ENCODE results near the gene PFDN1.

PFDN1 gene

GRCh38 chr5:140258016-140258415, 44.9 kb downstream of the PFDN1 start:
- no peak for DNase-seq

DNA sequence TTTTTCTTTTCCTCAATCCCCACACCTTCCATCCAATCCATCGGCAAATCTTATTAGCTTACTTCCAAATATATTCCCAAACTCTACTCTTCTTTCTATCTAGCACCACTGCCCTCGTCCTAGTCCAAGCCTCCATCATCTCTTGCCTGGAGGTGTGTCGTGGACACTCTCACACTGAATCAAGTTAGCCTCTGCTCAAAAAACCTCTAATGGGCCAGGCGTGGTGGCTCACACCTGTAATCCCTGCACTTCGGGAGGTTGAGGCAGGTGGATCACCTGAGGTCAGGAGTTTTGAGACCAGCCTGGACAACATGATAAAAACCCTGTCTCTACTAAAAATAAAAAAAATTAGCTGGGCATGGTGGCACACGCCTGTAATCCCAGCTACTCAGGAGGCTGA, 46.2 kb downstream of the PFDN1 start:
- DNase-seq: no peak

DNA sequence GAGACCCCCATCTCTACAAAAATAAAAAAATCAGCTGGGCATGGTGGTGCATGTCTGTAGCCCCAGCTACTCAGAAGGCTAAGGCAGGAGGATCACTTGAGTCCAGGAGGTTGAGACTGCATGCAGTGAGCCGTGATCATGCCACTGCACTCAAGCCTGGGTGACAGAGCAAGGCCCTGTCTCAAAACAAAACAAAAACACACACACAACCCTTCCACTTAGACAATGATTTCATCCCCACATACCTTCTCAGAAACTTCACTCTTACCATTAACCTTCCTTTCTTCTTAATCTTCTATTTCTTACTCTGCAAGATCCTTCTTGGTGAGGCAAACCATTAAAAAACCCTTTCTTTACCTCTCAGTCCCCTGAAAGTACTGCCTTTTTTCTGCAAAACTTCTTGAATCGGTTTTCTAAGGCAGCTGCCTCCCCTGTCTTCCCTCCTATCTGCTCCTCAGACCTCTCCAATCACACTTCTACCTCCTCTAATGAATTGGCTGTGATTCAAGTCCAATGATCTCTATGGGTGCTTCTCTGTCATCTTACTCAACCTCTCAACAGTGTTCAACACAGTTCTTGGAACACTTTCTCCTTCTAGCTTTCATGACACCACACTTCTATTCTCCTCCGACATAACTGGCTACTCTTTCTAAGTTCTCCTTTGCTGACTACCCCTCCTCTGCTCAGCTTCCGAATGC, 47.3 kb downstream of the PFDN1 start:
- DNase-seq: no peak

- DNase-seq: no peak
These were observed 48.9 kb downstream of the PFDN1 start for GRCh38 chr5:140253985-140254384.

DNA sequence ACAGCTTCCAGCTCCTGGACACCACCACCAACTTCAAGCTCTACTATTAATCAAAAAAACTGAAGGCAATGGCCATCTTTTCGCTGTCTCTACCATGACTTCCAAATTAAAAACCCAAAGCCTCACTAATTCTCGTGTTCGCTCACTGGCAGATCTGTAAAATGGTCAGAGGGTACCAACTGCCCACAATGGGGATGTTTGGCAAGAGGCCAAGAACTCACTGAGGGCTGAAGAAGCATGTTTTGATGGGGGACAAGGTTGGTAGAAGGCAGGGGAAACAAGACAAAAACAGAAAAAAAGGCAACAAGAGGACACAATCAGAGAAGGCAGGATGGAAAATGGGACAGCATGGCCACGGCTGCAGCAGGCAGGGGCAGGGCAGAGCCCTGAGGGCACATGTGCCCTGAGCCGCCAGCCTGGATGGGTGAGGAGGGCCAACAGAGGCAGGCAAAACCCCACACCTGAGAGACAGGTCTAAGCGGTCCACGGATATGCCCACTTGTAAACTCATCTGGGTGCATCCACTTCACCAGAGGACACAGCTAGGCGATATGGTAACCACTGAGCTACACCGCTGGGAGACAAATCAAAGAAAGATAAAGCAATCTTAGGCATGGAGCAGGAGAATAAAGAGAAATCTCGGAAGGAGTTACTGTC, 50.3 kb downstream of the PFDN1 start:
- DNase-seq: no peak

DNA sequence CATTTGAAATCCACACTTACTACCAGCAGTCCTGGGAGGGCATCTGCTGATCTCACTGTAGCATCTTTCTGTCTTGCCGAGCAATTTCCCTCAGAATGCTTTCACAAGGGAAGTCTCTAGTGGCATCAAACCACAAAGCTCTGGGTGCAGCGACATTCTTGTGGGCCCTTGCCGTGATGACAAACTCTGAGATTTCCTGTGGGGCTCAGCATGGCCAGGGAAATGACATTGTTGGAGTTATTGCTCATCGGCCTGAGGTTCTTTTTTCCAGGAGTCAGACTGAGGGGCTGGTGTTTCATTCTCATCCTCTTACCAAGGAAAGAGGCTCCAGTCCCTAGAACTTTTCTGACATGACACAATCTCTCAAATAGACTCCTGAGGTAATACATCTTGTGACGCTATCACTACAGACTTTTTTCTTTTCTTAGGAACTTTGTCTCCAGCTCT, 51.4 kb downstream of the PFDN1 start:
- DNase-seq: no peak

- no peak for DNase-seq
These were observed 52.5 kb downstream of the PFDN1 start for GRCh38 chr5:140250386-140250785.

DNA sequence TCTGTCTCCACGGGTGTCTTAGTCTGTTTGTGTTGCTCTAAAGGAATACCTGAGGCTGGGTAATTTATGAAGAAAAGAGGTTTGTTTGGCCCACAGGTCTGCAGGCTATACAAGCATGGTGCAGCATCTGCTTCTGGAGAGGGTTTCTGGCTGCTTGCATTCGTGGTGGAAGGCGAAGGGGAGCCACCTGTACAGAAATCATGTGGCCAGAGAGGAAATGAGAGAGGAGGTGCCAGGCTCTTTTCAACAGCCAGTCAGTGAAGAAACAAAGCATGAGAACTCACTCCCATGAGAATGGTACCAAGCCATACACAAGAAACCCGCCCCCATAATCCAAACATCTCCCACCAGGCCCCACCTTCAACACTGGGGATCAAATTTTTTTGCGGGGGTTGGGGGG, 53.4 kb downstream of the PFDN1 start:
- no peak for DNase-seq

GRCh38 chr5:140248414-140248813, 54.5 kb downstream of the PFDN1 start:
- DNase-seq: no peak

DNA sequence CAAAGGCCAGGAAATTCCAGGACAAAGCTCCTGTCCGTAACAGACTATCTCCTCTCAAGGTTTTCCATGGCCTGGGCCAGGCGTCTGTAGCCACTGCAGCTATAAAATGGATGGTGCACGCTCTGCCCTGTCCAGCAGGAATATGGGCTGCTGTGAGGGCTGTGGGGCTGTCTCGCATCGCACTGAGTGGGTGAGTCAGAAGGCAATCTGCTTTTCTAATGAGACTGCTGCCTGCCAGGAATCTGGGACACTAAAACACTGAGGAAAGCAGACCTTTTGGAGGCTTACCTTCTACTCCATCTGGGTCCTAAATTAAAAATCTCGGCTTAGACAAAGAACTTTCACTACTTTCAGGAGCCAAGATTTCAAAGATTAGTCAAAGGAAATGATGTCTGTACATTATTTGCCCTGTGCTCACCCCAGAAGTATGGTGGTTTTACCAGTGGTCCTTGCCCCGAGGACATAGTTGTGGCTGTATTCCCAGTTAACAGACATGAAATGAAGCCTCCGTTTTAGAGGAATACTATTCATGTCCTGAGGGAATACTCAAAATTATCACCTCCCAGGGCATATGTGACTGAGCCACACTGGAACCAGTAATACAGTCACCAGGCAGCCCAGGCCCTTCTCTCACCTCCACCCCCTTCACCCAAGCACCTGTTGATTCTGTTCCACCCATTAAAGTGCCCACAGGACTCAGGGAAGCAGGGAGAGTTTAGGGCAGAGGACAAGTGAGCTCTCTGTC, 56.4 kb downstream of the PFDN1 start:
- no peak for DNase-seq

- no peak for DNase-seq
These were observed 57.0 kb downstream of the PFDN1 start for GRCh38 chr5:140245926-140246325.

DNA sequence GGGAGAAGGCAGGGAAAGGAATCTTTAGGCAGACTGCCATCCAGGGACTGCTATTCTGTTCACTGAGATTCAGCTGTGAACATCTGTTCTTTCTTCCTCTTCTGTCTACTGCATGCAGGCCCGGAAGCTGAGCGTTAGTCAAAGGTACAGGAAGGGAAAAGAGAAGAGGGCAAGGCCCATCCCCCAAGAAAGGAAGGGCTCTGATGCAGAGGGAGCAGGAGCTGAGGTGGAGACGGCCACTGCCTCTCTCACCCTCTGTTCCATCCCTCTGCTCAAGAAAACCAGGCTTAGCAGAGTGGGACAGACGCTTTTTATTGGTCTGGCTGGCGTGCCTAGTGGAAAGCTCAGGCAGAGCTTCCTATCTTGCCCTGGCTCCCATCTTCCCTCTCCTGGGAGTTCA, 57.6 kb downstream of the PFDN1 start:
- DNase-seq: no peak

DNA sequence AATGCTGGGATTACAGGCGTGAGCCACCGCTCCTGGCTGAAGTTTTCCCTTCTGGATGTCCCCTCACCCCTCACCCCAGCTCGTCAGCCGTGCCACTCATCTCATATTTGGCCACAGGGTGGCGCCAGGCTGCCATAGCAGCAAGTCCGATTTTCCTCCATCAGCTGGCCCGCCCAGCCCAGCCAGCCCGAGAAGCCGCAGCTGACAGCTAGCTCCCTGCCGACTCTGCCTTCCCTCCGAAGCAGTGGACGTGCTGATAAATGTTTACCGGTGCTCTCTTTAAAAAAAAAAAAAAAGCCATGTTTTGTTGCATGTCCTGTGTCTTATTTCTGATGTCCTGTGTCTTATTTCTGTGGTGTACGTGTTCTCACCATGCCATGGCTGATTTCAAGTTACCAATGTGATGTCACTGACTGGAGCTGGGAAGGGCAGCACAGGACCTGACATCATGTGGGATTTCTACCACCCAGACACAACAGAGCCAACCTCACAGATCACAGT, 58.3 kb downstream of the PFDN1 start:
- peak; percentile 88 for DNase-seq

DNA sequence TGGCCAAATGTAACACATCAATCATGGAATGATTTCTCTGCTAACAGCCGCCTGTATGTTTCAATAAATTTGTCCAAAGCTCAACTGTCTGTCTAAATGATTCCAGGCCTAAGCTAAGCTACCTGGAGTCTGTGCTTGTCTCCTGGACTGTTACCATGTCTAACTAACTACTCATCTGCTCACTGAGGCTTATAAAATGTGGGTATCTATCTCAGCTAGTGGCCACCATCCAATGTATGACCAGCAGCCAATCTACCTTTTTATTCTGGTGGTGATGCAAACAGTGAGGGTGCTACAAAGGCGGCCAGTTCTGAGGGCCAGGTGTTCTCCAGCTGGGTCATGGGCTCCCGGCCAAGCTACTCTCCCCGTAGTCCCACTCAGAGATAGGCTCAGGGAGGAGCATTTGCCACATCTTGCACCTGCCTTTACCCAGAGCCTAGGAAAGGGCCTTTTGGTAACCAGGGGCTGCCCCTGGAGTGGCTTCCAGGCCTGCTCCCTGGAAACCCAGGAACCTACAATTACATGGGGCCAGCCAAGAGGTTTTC, 59.1 kb downstream of the PFDN1 start:
- DNase-seq: peak; percentile 97

- no peak for DNase-seq
These were observed 59.9 kb downstream of the PFDN1 start for GRCh38 chr5:140242890-140243585.

GRCh38 chr5:140242099-140242498, 60.8 kb downstream of the PFDN1 start:
- no peak for DNase-seq

- DNase-seq: peak; percentile 94
These were observed 61.8 kb downstream of the PFDN1 start for GRCh38 chr5:140240987-140241706.

DNA sequence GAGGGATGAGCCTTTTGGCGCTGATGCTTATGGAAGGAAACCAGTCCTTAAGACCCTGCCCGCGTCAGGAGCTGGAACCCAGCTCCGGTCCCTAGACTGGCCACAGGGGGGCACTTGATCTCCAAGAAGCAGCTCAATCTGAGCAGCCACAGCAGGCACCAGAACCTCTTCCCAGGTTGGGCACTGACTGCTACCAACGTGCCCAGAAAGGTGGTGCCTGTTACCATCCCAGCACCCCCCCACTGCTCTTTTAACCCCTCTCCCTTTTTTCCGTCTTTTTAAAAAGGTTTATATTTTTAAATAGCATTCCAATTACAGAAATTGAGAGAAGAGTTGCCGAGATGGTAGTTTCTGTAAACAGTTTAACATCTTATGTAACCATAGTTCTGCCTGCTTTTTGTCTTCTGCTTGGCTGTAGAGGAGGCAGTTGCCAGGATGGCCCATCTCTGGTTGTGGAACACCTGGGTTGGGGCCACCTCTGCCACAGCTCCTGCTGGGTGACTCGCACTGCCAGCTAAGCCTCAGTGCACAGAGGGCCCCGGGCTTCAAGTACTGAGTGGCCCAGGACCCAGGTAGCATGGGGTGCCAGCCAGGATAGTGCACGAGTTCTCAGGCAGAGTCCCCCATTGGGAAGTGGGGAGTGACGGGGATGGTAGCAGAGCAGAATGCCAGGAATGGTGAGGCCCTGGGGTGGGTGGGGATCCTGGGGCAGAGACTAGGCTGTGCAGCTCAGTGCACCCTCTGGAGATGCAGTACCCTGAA, 62.8 kb downstream of the PFDN1 start:
- DNase-seq: peak; percentile 25

DNA sequence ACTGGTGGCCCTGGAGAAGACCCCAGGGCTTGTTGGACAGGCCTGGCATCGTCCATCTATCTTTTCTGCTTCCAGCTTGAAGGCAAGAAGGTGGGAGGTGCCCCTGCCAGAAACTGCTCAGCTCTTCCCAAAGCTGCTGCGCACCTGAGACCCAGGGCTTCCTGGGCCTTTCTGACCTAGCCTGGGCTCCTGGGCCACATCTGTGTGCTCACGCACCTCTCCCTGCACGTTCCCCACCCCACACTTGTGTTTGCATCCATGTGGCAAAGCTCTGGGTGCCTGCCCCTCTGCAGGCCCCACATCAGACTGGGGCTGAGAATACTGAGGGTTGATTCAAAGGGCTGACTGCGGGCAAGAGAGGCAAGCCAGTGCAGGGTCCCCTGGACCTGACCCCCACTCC, 63.4 kb downstream of the PFDN1 start:
- DNase-seq: no peak

- DNase-seq: no peak
These were observed 64.1 kb downstream of the PFDN1 start for GRCh38 chr5:140238756-140239155.

DNA sequence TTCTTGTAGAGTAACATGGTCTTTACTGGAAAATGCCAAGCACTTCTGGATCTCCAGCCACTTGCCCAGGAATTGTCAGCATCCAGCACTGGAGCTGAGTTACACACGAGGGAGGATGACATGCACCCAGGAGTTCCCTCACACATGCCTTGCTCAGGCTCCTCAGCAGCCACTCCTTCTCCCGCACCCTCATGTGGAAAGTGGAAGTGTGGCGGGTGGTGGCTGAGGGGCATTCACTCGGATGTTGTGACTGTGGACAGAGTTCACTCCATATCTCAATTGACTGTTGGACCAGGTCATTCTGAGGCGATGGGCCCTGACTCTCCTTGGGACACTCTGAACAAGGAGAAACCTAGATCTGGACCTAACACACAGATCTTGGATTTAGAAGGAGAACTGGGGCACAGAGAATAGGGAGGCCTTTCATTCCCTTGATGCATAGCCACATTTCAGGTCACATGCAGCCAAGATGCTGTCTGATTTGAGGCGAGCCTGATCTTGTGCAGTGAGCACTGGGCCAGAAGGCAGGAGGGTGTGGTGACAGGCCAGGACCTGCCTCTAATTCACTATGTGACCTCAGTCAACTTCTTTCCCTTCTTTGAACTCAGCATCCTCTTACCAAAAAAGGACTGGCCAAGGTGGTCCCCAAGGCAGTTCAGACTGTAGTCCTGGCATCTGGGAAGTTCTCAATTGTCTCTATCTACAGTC, 65.9 kb downstream of the PFDN1 start:
- no peak for DNase-seq
